Urinary bladder (tissue), 4 donors: ENCODE measurements around the gene HASPIN. TPM values are rescaled to one million over a fixed set of nuclear protein-coding genes. Genes with fewer than 3 reads are reported as not detected.

Experiments
- DNase-seq: peaks from one replicate; pipeline ENCODE4 v3.0.0-alpha.2; 2015; ENCODE audit errors: extremely low spot score
- H3K27ac ChIP-seq: one replicate; pipeline ENCODE4 v1.5.1; 2013; ENCODE audit warnings: low read depth, mild to moderate bottlenecking, moderate library complexity
- H3K36me3 ChIP-seq: one replicate; pipeline ENCODE4 v1.6.1; 2013; ENCODE audit warnings: mild to moderate bottlenecking, moderate library complexity; ENCODE audit not compliant: insufficient read depth
- H3K4me1 ChIP-seq: one replicate; pipeline ENCODE4 v1.6.1; 2013; ENCODE audit warnings: mild to moderate bottlenecking, moderate library complexity; ENCODE audit not compliant: insufficient read depth
- H3K4me3 ChIP-seq: one replicate; pipeline ENCODE4 v1.5.1; 2013; ENCODE audit warnings: low read depth, low read length
- WGBS: extraction: QIAGEN DNeasy Blood & Tissue Kit; methylation state at CpG from one replicate; pipeline ENCODE4 v1.1.7; 2013; 5-methylcytosine and 5-hydroxymethylcytosine counted together
- polyA plus RNA-seq: library from polyadenylated mRNA; stranded (reverse); fragments of 200-250 nt; gene quantifications from one replicate; pipeline ENCODE4 v1.2.3, GENCODE V29; 2013
- total RNA-seq: library from RNA; depleted of rRNA; stranded (reverse); fragments of >200 nt; gene quantifications from one replicate; pipeline ENCODE4 v1.2.3, GENCODE V29; 2014
- donor health status: healthy with polysubstance abuse.
- donor health status: healthy.

HASPIN gene
- total and polyA plus RNA-seq, 2 donors = 0.08 to 2.2 TPM

- 45% methylated on average over 8 of the region's 8 CpGs for WGBS
- no peak overlapping the region for H3K4me3 ChIP-seq
- H3K4me1 ChIP-seq = no peaks in the 10 kb centered on the region
- no peaks in the 10 kb centered on the region for H3K36me3 ChIP-seq
- H3K27ac ChIP-seq = no peak overlapping the region
- DNase-seq = no peak
Observed at GRCh38 chr17:3768769-3769168, 45.1 kb downstream of the HASPIN start.

GRCh38 chr17:3770466-3770865 is 46.8 kb downstream of the HASPIN start:
- WGBS = 70% methylated on average over 8 of the region's 8 CpGs
- no peaks in the 10 kb centered on the region for H3K36me3 ChIP-seq
- H3K4me3 ChIP-seq = no peak overlapping the region
- no peak for DNase-seq
- H3K4me1 ChIP-seq = no peaks in the 10 kb centered on the region
- H3K27ac ChIP-seq = no peak overlapping the region

- DNase-seq = no peak
- Histone ChIP-seq H3K4me1 (no peaks in the 10 kb centered on the region), H3K27ac (no peak overlapping the region), H3K4me3 (no peak overlapping the region), H3K36me3 (no peaks in the 10 kb centered on the region)
- WGBS = 67% methylated on average over 16 of the region's 16 CpGs
Observed at GRCh38 chr17:3771140-3771539, 47.4 kb downstream of the HASPIN start.

- Histone ChIP-seq H3K27ac (no peak overlapping the region), H3K4me1 (no peaks in the 10 kb centered on the region), H3K4me3 (no peak overlapping the region), H3K36me3 (no peaks in the 10 kb centered on the region)
- WGBS = 78% methylated on average over 12 of the region's 12 CpGs
- DNase-seq = no peak
Observed at GRCh38 chr17:3772764-3773163, 49.1 kb downstream of the HASPIN start.

GRCh38 chr17:3773511-3773910 is 49.8 kb downstream of the HASPIN start:
- 41% methylated on average over 5 of the region's 5 CpGs for WGBS
- no peak for DNase-seq
- H3K27ac ChIP-seq = no peak overlapping the region
- H3K4me1 ChIP-seq = no peaks in the 10 kb centered on the region
- no peak overlapping the region for H3K4me3 ChIP-seq
- H3K36me3 ChIP-seq = no peaks in the 10 kb centered on the region

- no peak for DNase-seq
- Histone ChIP-seq H3K4me3 (no peak overlapping the region), H3K36me3 (no peaks in the 10 kb centered on the region), H3K27ac (no peak overlapping the region), H3K4me1 (no peaks in the 10 kb centered on the region)
- 95% methylated on average over 3 of the region's 3 CpGs for WGBS
Observed at GRCh38 chr17:3773966-3774365, 50.3 kb downstream of the HASPIN start.

Other genes starting within 250 kb of the HASPIN start
- 44.9 TPM for gene ASPA, start 247.9 kb upstream of the HASPIN start, total RNA-seq
- 2.8 TPM for gene ASPA, start 247.9 kb upstream of the HASPIN start, polyA plus RNA-seq
- 5.1 TPM for gene TRPV3, start 166.1 kb upstream of the HASPIN start, total RNA-seq
- gene TRPV3, start 166.1 kb upstream of the HASPIN start, polyA plus RNA-seq = 0.80 TPM
- 4.5 TPM for gene TRPV1, start 114.5 kb upstream of the HASPIN start, total RNA-seq
- 4.0 TPM for gene TRPV1, start 114.5 kb upstream of the HASPIN start, polyA plus RNA-seq
- gene SHPK, start 87.7 kb upstream of the HASPIN start, total RNA-seq = 12.6 TPM
- 8.0 TPM for gene SHPK, start 87.7 kb upstream of the HASPIN start, polyA plus RNA-seq
- 10.6 TPM for gene CTNS, start 87.1 kb upstream of the HASPIN start, total RNA-seq
- gene CTNS, start 87.1 kb upstream of the HASPIN start, polyA plus RNA-seq = 13.8 TPM
- 64.2 TPM for gene TAX1BP3, start 55.3 kb upstream of the HASPIN start, total RNA-seq
- gene TAX1BP3, start 55.3 kb upstream of the HASPIN start, polyA plus RNA-seq = 129 TPM
- gene EMC6, start 55.1 kb upstream of the HASPIN start, total RNA-seq = 7.8 TPM
- 77.1 TPM for gene EMC6, start 55.1 kb upstream of the HASPIN start, polyA plus RNA-seq
- gene P2RX5, start 27.7 kb upstream of the HASPIN start, total RNA-seq = 1.3 TPM
- gene P2RX5, start 27.7 kb upstream of the HASPIN start, polyA plus RNA-seq = 1.0 TPM
- 14.0 TPM for gene ITGAE, start 77.3 kb downstream of the HASPIN start, total RNA-seq
- gene ITGAE, start 77.3 kb downstream of the HASPIN start, polyA plus RNA-seq = 34.6 TPM
- gene NCBP3, start 122.3 kb downstream of the HASPIN start, total RNA-seq = 42.0 TPM
- gene NCBP3, start 122.3 kb downstream of the HASPIN start, polyA plus RNA-seq = 21.2 TPM
- gene CAMKK1, start 169.2 kb downstream of the HASPIN start, total RNA-seq = 5.8 TPM
- 13.6 TPM for gene CAMKK1, start 169.2 kb downstream of the HASPIN start, polyA plus RNA-seq
- gene P2RX1, start 192.6 kb downstream of the HASPIN start, total RNA-seq = 19.6 TPM
- gene P2RX1, start 192.6 kb downstream of the HASPIN start, polyA plus RNA-seq = 126 TPM
- gene ATP2A3, start 240.5 kb downstream of the HASPIN start, total RNA-seq = 7.1 TPM
- gene ATP2A3, start 240.5 kb downstream of the HASPIN start, polyA plus RNA-seq = 28.1 TPM